GM12874 (cell line): ENCODE measurements around the gene GABRA4.

Source experiments
- TF ChIP-seq, protein P1 (sequence below): IDR thresholded peaks from 2 replicates; pipeline ENCODE4 v1.5.1; 2011; ENCODE audit warnings: low read depth, mild to moderate bottlenecking, control low read depth, low read length, moderate library complexity; ENCODE audit not compliant: insufficient read depth

Gene GABRA4

DNA sequence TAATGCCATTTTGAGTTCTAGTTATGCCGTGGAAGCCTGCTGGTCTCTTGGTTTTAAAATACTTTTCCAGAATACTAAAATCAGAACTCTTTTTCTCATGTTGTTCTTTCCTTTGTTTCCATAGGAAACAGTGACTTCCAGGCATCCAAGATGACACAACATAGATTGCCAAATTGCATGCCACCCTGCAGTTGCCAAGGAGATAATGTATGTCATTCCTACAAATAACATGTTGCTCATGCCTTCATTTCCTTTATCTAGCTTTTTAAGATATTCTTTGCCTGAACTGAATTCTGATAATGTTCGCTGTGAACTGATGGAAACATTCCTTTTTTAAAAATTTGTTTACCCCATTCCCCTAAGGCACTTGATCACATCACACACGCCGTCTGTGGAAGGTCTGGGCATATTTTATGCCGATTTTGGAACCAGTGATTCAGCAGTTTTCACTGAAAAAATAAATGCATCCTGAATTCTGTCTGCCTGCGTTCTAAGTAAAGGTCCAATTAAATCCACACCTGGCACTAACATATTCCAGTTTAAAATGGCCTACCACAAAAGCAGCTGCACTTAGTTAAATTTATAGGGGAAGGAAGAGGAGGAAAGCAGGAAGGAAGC, 46.4 kb downstream of the GABRA4 start:
- TF ChIP-seq, protein P1, sequence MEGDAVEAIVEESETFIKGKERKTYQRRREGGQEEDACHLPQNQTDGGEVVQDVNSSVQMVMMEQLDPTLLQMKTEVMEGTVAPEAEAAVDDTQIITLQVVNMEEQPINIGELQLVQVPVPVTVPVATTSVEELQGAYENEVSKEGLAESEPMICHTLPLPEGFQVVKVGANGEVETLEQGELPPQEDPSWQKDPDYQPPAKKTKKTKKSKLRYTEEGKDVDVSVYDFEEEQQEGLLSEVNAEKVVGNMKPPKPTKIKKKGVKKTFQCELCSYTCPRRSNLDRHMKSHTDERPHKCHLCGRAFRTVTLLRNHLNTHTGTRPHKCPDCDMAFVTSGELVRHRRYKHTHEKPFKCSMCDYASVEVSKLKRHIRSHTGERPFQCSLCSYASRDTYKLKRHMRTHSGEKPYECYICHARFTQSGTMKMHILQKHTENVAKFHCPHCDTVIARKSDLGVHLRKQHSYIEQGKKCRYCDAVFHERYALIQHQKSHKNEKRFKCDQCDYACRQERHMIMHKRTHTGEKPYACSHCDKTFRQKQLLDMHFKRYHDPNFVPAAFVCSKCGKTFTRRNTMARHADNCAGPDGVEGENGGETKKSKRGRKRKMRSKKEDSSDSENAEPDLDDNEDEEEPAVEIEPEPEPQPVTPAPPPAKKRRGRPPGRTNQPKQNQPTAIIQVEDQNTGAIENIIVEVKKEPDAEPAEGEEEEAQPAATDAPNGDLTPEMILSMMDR = no peak

DNA sequence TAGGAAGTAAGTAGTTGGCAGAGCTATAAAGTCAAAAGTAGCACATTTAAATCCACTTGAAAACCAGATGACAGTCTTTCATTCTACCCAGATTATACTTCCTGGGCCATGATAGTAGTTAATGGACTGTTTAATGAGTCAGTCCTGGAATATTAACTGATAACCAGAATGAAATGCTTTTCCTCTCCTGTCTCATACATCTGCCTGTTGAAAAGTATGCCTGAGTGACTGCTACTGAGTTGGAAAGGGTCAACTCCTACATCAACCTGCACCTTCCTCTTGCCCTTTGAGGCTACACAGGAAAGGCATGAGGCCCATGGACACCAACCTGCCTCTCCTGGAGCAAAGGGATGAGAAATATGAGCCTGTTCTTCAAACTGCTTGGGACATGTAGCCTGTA, 48.3 kb downstream of the GABRA4 start:
- TF ChIP-seq, protein P1 = no peak

DNA sequence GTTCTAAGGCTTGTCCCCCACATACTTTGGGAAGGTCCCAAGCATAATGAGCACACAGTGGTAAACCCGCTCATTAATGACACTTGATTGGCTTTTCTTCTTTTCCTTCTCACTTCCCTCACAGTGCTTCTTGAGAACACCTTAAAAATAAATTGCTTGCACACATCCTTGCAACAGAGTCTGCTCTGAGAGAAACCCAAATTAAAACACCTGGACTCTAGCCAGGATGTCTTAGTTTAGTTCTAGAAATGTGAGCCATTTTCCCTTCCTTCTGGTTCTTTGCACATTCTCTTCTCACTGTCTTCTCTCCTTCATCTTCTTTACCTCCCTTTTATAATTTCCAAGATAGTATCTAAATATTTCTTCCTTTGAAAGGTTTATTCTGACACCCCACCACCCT, 49.0 kb downstream of the GABRA4 start:
- TF ChIP-seq, protein P1 = no peak

DNA sequence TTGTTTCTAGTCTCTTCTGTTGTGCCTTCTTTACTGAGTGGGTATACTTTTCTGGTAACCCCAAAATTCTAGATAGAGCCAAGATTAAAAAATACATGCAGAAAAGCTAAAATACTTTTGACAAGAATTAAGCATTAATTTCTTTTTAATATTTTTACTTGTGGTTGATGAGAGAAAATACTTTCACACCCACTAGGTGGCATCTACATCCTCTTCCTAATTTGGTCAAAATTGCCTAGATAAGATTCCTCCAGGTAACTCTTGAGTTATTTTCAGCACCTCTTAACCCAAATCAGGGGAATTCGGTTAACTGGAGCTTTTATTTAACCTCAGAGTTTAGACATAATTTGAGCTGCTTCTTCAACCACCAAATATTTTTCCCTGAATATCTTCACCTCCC, 55.9 kb downstream of the GABRA4 start:
- TF ChIP-seq, protein P1 = no peak

DNA sequence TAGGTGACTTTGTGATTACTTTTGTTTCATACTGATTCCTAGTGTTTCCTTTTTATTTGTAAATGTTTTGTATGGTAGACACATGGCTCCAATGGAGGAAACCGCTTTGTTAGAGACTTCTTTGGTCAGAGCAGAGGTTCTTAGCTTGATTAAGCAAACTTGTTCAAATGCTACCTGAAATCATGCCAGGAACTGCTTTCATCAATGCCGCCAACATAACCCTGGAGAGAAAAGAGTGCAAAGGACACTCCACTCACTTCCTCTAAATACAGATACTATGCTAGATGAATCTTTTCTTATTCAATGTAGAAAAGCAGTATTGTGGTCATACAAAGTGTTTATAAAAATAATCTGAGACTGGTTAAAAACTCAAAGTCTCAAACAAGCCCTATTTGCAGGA, 58.7 kb downstream of the GABRA4 start:
- TF ChIP-seq, protein P1 = no peak

DNA sequence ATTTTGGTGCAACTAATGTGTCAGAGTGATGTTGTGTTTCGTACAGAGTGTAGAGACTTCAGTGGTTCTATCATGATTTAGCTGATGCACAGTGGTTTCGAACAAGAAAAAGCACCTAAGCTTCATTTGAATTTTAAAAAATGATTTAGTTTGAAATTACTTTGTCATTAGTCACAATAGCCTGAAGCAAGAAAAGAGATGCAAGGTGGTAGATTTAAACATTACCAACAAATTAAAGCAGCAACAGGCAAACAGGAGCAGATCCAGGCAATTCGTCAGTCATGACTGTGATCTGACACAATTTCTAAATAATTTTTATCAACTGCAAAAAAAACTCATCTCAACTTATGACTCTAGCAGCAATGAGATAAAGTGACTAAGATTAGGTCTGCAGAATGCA, 59.7 kb downstream of the GABRA4 start:
- TF ChIP-seq, protein P1 = no peak

DNA sequence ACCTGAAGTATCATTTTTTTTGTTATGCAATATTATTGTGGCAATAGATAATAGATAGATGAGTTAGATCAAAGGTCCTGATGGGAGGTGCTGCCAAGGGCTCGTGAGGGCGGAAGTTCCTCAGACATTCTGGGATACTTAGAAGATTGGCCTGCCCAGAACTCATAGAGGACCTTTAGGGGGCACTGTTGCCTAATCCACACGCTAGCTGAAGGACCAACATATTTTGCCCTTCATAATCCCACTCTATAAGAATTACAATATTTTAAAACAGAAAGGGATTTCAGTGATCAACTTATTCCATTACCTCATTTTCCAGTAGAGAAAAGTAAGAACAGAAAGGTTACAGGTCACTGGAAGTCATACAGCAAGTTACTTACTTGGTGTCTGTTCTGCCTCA, 61.4 kb downstream of the GABRA4 start:
- TF ChIP-seq, protein P1 = peak; percentile 60
